ENCODE measurements around the gene PCSK6.
"Not testable (repeated sequence)": the region's sequence is repeated elsewhere in the genome, so short reads cannot be mapped to it uniquely, and the experiment has no call there.

PCSK6 gene

DNA sequence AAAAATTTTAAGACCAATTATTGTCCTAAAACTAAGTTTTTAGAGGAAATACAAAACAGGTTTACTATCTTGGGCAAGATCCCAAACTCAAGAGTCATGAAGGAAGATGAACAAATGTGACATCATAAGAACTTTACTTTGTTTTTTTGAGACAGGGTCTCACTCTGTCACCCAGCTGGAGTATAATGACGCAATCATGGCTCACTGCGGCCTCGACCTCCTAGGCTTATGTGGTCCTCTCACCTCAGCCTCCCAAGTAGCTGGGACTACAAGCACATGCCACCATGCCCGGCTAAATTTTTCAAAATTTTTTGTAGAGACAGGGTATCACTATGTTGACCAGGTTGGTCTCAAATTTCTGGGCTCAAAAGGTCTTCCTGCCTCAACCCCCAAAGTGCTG, 69.3 kb downstream of the PCSK6 start:
- no peak overlapping the region for H3K4me3 ChIP-seq (ENCODE audit: low read length)

DNA sequence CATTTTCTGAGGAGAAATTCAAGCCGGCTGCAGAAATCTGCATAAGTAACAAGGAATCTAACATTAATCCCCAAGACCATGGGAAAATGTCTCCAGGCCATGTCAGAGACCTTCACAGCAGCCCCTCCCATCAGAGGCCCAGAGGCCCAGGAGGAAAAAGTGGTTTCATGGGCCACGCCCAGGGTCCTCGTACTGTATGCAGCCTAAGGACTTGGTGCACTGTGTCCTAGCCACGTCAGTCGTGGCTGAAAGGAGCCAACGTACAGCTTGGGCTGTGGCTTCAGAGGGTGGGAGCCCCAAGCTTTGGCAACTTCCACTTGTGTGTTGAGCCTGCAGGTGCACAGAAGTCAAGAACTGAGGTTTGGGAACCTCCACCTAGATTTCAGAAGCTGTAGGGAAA, 73.0 kb downstream of the PCSK6 start:
- H3K36me3 ChIP-seq (ENCODE audit: control insufficient read depth, low read length); H3K9me3 ChIP-seq (ENCODE audit: control insufficient read depth, insufficient read depth, low read length); H3K9me2 ChIP-seq (replicated peaks; ENCODE audit: control insufficient read depth, low read length); H3K4me1 ChIP-seq (ENCODE audit: control insufficient read depth, low read length); H3K27ac ChIP-seq (ENCODE audit: low read depth, low read length); H3K4me2 ChIP-seq (ENCODE audit: low read length); H3F3A ChIP-seq (ENCODE audit: control insufficient read depth, insufficient read depth); H4K20me1 ChIP-seq (ENCODE audit: control insufficient read depth, insufficient read depth, low read depth, low read length); H3K4me3 ChIP-seq (ENCODE audit: low read length); H3K79me2 ChIP-seq (ENCODE audit: control insufficient read depth, low read length); H3K27me3 ChIP-seq (ENCODE audit: control insufficient read depth, low read length): not testable (repeated sequence)

More for the DNA sequence above, 69.3 kb downstream of the PCSK6 start:
- H3K27me3 ChIP-seq (ENCODE audit: control insufficient read depth, low read length): 0 out of 2 replicates have a peak, but pooled peaks cover 6% of the 10 kb centered on the region
- no peaks in the 10 kb centered on the region for H4K20me1 ChIP-seq (ENCODE audit: control insufficient read depth, insufficient read depth, low read depth, low read length)
- H3K79me2 ChIP-seq (ENCODE audit: control insufficient read depth, low read length): no peaks in the 10 kb centered on the region
- H3K9me2 ChIP-seq (replicated peaks; ENCODE audit: control insufficient read depth, low read length): no peaks in the 10 kb centered on the region
- no peaks in the 10 kb centered on the region for H3F3A ChIP-seq (ENCODE audit: control insufficient read depth, insufficient read depth)
- no peaks in the 10 kb centered on the region for H3K9me3 ChIP-seq (ENCODE audit: control insufficient read depth, insufficient read depth, low read length)
- no peak overlapping the region for H3K27ac ChIP-seq (ENCODE audit: low read depth, low read length)
- no peak for TF ChIP-seq EZH2phosphoT487 (IDR thresholded peaks at IDR 0.05; ENCODE audit: borderline replicate concordance, low read length)
- TF ChIP-seq, protein P1, sequence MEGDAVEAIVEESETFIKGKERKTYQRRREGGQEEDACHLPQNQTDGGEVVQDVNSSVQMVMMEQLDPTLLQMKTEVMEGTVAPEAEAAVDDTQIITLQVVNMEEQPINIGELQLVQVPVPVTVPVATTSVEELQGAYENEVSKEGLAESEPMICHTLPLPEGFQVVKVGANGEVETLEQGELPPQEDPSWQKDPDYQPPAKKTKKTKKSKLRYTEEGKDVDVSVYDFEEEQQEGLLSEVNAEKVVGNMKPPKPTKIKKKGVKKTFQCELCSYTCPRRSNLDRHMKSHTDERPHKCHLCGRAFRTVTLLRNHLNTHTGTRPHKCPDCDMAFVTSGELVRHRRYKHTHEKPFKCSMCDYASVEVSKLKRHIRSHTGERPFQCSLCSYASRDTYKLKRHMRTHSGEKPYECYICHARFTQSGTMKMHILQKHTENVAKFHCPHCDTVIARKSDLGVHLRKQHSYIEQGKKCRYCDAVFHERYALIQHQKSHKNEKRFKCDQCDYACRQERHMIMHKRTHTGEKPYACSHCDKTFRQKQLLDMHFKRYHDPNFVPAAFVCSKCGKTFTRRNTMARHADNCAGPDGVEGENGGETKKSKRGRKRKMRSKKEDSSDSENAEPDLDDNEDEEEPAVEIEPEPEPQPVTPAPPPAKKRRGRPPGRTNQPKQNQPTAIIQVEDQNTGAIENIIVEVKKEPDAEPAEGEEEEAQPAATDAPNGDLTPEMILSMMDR (IDR thresholded peaks at IDR 0.05; ENCODE audit: low read depth, low read length, poor library complexity, severe bottlenecking): no peak
- no peaks in the 10 kb centered on the region for H3K36me3 ChIP-seq (ENCODE audit: control insufficient read depth, low read length)
- no peak overlapping the region for H3K4me2 ChIP-seq (ENCODE audit: low read length)
- no peaks in the 10 kb centered on the region for H3K4me1 ChIP-seq (ENCODE audit: control insufficient read depth, low read length)

DNA sequence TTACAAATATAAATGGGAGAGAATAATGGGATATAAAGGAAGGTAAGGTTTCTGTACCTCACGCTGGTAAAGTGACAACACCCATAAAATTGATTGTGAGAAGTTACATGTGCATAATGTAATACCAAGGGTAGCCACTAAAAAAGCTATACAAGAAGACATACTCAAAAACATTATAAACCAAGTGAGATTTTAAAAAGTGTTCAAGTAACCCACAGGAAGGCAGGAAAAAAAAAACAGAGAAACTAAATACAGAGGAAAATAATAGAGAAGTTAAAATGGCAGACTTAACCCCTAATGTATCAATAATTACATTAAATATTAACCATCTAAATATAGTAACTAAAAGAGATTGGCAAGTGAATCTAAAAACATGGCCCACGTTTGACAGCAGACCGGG, 76.3 kb downstream of the PCSK6 start:
- no peak overlapping the region for H3K4me3 ChIP-seq (ENCODE audit: low read length)
- no peaks in the 10 kb centered on the region for H4K20me1 ChIP-seq (ENCODE audit: control insufficient read depth, insufficient read depth, low read depth, low read length)
- no peaks in the 10 kb centered on the region for H3K36me3 ChIP-seq (ENCODE audit: control insufficient read depth, low read length)
- no peak overlapping the region for H3K27ac ChIP-seq (ENCODE audit: low read depth, low read length)
- H3K9me2 ChIP-seq (replicated peaks; ENCODE audit: control insufficient read depth, low read length): no peaks in the 10 kb centered on the region
- TF ChIP-seq, protein P1 (IDR thresholded peaks at IDR 0.05; ENCODE audit: low read depth, low read length, poor library complexity, severe bottlenecking): no peak
- no peak for TF ChIP-seq EZH2phosphoT487 (IDR thresholded peaks at IDR 0.05; ENCODE audit: borderline replicate concordance, low read length)
- no peaks in the 10 kb centered on the region for H3K4me1 ChIP-seq (ENCODE audit: control insufficient read depth, low read length)
- no peaks in the 10 kb centered on the region for H3K9me3 ChIP-seq (ENCODE audit: control insufficient read depth, insufficient read depth, low read length)
- H3K27me3 ChIP-seq (ENCODE audit: control insufficient read depth, low read length): 0 out of 2 replicates have a peak, but pooled peaks cover 2% of the 10 kb centered on the region
- no peaks in the 10 kb centered on the region for H3F3A ChIP-seq (ENCODE audit: control insufficient read depth, insufficient read depth)
- H3K79me2 ChIP-seq (ENCODE audit: control insufficient read depth, low read length): no peaks in the 10 kb centered on the region
- no peak overlapping the region for H3K4me2 ChIP-seq (ENCODE audit: low read length)

DNA sequence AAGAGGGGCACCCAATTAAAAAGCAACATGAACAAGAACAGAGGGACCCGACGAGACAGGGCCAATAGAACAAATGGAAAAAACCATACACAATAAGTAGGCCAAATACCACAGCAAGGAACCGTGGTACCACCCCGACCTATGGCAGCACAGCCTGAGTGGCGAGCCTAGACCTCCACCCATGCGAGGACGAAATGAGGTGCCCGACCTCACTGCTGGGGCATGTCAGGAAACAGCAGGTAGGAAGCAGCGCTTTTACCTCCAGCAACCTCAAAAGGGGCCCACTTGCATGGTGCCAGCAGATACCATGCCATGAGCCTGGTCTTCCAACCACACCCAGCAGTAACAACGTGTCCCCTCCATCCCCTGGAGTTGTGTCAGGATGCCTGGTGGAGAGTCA, 77.9 kb downstream of the PCSK6 start:
- Histone ChIP-seq H3K4me1 (ENCODE audit: control insufficient read depth, low read length) (no peaks in the 10 kb centered on the region), H3K27ac (ENCODE audit: low read depth, low read length) (no peak overlapping the region), H3K79me2 (ENCODE audit: control insufficient read depth, low read length) (no peaks in the 10 kb centered on the region), H3F3A (ENCODE audit: control insufficient read depth, insufficient read depth) (no peaks in the 10 kb centered on the region), H3K27me3 (ENCODE audit: control insufficient read depth, low read length) (no peaks in the 10 kb centered on the region), H3K36me3 (ENCODE audit: control insufficient read depth, low read length) (no peaks in the 10 kb centered on the region), H3K9me2 (replicated peaks; ENCODE audit: control insufficient read depth, low read length) (no peaks in the 10 kb centered on the region), H4K20me1 (ENCODE audit: control insufficient read depth, insufficient read depth, low read depth, low read length) (no peaks in the 10 kb centered on the region), H3K4me2 (ENCODE audit: low read length) (no peak overlapping the region), H3K4me3 (ENCODE audit: low read length) (no peak overlapping the region), H3K9me3 (ENCODE audit: control insufficient read depth, insufficient read depth, low read length) (no peaks in the 10 kb centered on the region)
- TF ChIP-seq, protein P1 (IDR thresholded peaks at IDR 0.05; ENCODE audit: low read depth, low read length, poor library complexity, severe bottlenecking): no peak
- TF ChIP-seq EZH2phosphoT487 (IDR thresholded peaks at IDR 0.05; ENCODE audit: borderline replicate concordance, low read length): no peak
